B cell (primary cell): ENCODE data around the gene HIGD1A. TPM values are rescaled to one million over a fixed set of nuclear protein-coding genes. Genes with fewer than 3 reads are reported as not detected.

Experiments used
- ATAC-seq: fragments of 200-7000 bp; cut with Tn5 transposase; one replicate; pipeline ENCODE4 v1.10.0; 2021; ENCODE audit warnings: low read depth, mild to moderate bottlenecking, moderate number of reproducible peaks, moderate library complexity
- CTCF ChIA-PET: fragments of 350-600 bp; sonication (Branson Sonifier 250); formaldehyde crosslinking; loops from one replicate; lab custom pipeline; 2021; ENCODE audit warnings: antibody characterized with exemption, inconsistent platforms; lab: Charles Lee
- POLR2A ChIA-PET: fragments of 350-600 bp; sonication (Branson Sonifier 250); formaldehyde crosslinking; loops from one replicate; lab custom pipeline; 2021; ENCODE audit warnings: antibody characterized with exemption; lab: Charles Lee
- DNase-seq: peaks from one replicate; pipeline ENCODE4 v3.0.0; 2013
- H2AFZ ChIP-seq: 2 replicates; pipeline ENCODE4 v1.6.1; 2012; ENCODE audit warnings: mild to moderate bottlenecking, low read depth, low read length; ENCODE audit not compliant: insufficient read depth, poor library complexity, severe bottlenecking
- H3K27ac ChIP-seq, 2 donors: 1 replicate in 1 of 2; 2 replicates in 1 of 2; pipeline ENCODE4 v1.5.1; 2012 to 2013; ENCODE audit warnings: low read length in 2 of 2, mild to moderate bottlenecking in 2 of 2, moderate library complexity in 1 of 2
- H3K27me3 ChIP-seq, 4 experiments: fragments of 200-600 bp in 1 of 4; sonication (generic) in 1 of 4; replicated peaks in 1 of 4; 1 replicate in 2 of 4; 2 replicates in 2 of 4; pipeline versions ENCODE4 v1.6.1 to v1.7.0; 2013 to 2016; ENCODE audit warnings: low read length in 3 of 4, mild to moderate bottlenecking in 2 of 4, mixed read lengths in 1 of 4, moderate library complexity in 1 of 4; ENCODE audit not compliant: insufficient read depth in 4 of 4, control insufficient read depth in 3 of 4; ENCODE audit errors: control extremely low read depth in 1 of 4
- H3K36me3 ChIP-seq, 2 experiments: replicated peaks in 1 of 2; 1 replicate in 1 of 2; 2 replicates in 1 of 2; pipeline versions ENCODE4 v1.6.1 to v1.7.1; 2013; ENCODE audit warnings: low read length in 1 of 2; ENCODE audit not compliant: insufficient read depth in 2 of 2, control insufficient read depth in 1 of 2; ENCODE audit errors: control extremely low read depth in 1 of 2, extremely low read depth in 1 of 2
- H3K4me1 ChIP-seq, 2 donors: fragments of 200-600 bp in 1 of 2; sonication (generic) in 1 of 2; 1 replicate in 1 of 2; 2 replicates in 1 of 2; pipeline versions ENCODE4 v1.5.1 to v1.6.1; 2013 to 2017; ENCODE audit warnings: low read length in 2 of 2; ENCODE audit not compliant: control insufficient read depth in 2 of 2, insufficient read depth in 2 of 2
- H3K4me2 ChIP-seq: replicated peaks from 2 replicates; pipeline ENCODE3; 2012; ENCODE audit warnings: mild to moderate bottlenecking, low read depth, low read length; ENCODE audit not compliant: poor library complexity, severe bottlenecking
- H3K4me3 ChIP-seq, 5 experiments: fragments of 200-600 bp in 1 of 5; sonication (generic) in 1 of 5; 1 replicate in 3 of 5; 2 replicates in 2 of 5; pipeline versions ENCODE4 v1.5.1 to v1.7.0; 2011 to 2016; ENCODE audit warnings: low read length in 4 of 5, mild to moderate bottlenecking in 4 of 5, low read depth in 2 of 5, control low read depth in 1 of 5, moderate library complexity in 1 of 5; ENCODE audit not compliant: insufficient read depth in 1 of 5; ENCODE audit errors: control extremely low read depth in 1 of 5, extremely low read depth in 1 of 5
- H3K79me2 ChIP-seq: fragments of 200-600 bp; sonication (generic); one replicate; pipeline ENCODE4 v1.6.0; 2016; ENCODE audit warnings: low read length; ENCODE audit not compliant: control insufficient read depth, insufficient read depth
- H3K9ac ChIP-seq: fragments of 200-600 bp; sonication (generic); 2 replicates; pipeline ENCODE4 v1.6.1; 2017; ENCODE audit warnings: mild to moderate bottlenecking, low read length, moderate library complexity
- H3K9me3 ChIP-seq, 3 donors: one replicate each; pipeline versions ENCODE4 v1.6.1 to v1.7.1; 2013; ENCODE audit warnings: low read length in 2 of 3; ENCODE audit not compliant: control insufficient read depth in 2 of 3, insufficient read depth in 1 of 3; ENCODE audit errors: control extremely low read depth in 1 of 3
- H4K20me1 ChIP-seq: 2 replicates; pipeline ENCODE4 v1.6.0; 2012; ENCODE audit warnings: mild to moderate bottlenecking, low read length; ENCODE audit not compliant: insufficient read depth, control insufficient read depth, poor library complexity, severe bottlenecking
- H3K27ac Mint-ChIP-seq: one replicate; pipeline ENCODE4 v1.8.0; 2021; ENCODE audit warnings: mixed read lengths
- H3K27me3 Mint-ChIP-seq: one replicate; pipeline ENCODE4 v1.8.0; 2021; ENCODE audit warnings: mixed read lengths
- H3K4me1 Mint-ChIP-seq: one replicate; pipeline ENCODE4 v1.8.0; 2021; ENCODE audit warnings: mixed read lengths
- H3K4me3 Mint-ChIP-seq: one replicate; pipeline ENCODE4 v1.8.0; 2021; ENCODE audit warnings: mixed read lengths
- H3K9me3 Mint-ChIP-seq: one replicate; pipeline ENCODE4 v1.8.0; 2022; ENCODE audit warnings: mixed read lengths; ENCODE audit not compliant: insufficient read depth
- CTCF ChIP-seq: fragments of 200-600 bp; IDR thresholded peaks from one replicate; pipeline ENCODE4 v1.8.0; 2022; ENCODE audit warnings: antibody characterized with exemption, mild to moderate bottlenecking
- EZH2 ChIP-seq: IDR thresholded peaks from 2 replicates; pipeline ENCODE4 v1.6.1; 2012; ENCODE audit warnings: borderline replicate concordance, low read depth, mild to moderate bottlenecking, moderate library complexity, low read length; ENCODE audit not compliant: insufficient read depth, poor library complexity, severe bottlenecking
- WGBS: methylation state at CpG from one replicate; pipeline ENCODE4 v1.1.5; 2013; ENCODE audit warnings: missing lambda C conversion rate; ENCODE audit not compliant: insufficient coverage; 5-methylcytosine and 5-hydroxymethylcytosine counted together
- intact Hi-C: fragments of 100-400 bp; cut with micrococcal nuclease; formaldehyde crosslinking; loops from one replicate; pipeline ENCODE4 v1.10.0; 2022
- polyA plus RNA-seq: library from polyadenylated mRNA; depleted of rRNA; stranded (reverse); fragments of >200 nt; gene quantifications from 2 replicates; pipeline ENCODE4 v1.2.3, GENCODE V29; 2012
- total RNA-seq, 2 donors: library from RNA; stranded (reverse); fragments of 120-200 nt in 1 of 2; gene quantifications; 1 replicate in 1 of 2; 2 replicates in 1 of 2; pipeline versions ENCODE4 v1.2.3 to v1.2.4, GENCODE V29; 2013 to 2022

HIGD1A gene
- total and polyA plus RNA-seq, 2 donors (not counting 1 experiment from before 2014, with no cell fraction given) = 14.2 to 16.5 TPM

DNA sequence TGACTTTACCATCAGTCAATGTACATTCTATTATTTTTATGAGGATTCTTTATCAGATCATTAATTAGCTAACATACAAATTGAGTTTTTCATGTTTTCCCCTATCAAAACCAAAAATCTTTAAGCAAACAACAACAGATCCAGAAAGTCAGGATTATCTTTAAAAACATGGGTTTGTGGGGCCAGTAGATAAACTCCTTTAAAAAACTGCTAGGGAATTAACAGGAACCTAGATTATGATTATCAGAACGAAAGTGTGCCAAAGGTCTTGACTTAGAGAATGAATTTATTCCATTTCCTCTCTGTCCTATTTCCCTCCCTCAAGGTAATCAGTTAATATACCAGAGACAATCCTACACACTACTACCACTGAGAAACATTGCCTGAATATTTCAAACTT, 18.1 kb downstream of the HIGD1A start:
- Histone ChIP-seq H3K4me2 (no peak overlapping the region), H3K4me1 (no peaks in the 10 kb centered on the region), H3K9ac (no peak overlapping the region), H4K20me1 (no peaks in the 10 kb centered on the region), H3K9me3 (no peaks in the 10 kb centered on the region), H2AFZ (no peak overlapping the region), H3K79me2 (peaks cover 7% of the 10 kb centered on the region), H3K4me3 (no peak overlapping the region), H3K27ac (no peak overlapping the region), H3K27me3 (no peaks in the 10 kb centered on the region), H3K36me3 (peaks cover 2 to 15% of the 10 kb centered on the region in 2 experiments)
- no peak overlapping the region for H3K4me3 Mint-ChIP-seq
- H3K4me1 Mint-ChIP-seq = no peaks in the 10 kb centered on the region
- TF ChIP-seq EZH2 (no peak), CTCF (no peak)
- H3K27ac Mint-ChIP-seq = no peak overlapping the region
- POLR2A ChIA-PET = no interaction called here
- CTCF ChIA-PET = interaction anchor here (2.4 kb wide), 1 partner anchor 95 kb away, joined by 5 read pairs; no protein-coding TSS in a partner anchor
- DNase-seq (no peak), ATAC-seq (no peak)
- intact Hi-C loops = no loop called here
- H3K9me3 Mint-ChIP-seq = no peaks in the 10 kb centered on the region
- no peaks in the 10 kb centered on the region for H3K27me3 Mint-ChIP-seq
- no CpG with 5 or more reads among the region's 1 CpG for WGBS

GRCh38 chr3:42780892-42781700, 23.2 kb downstream of the HIGD1A start:
- H3K9ac ChIP-seq = no peak overlapping the region
- H3K4me1 Mint-ChIP-seq = peaks cover 2% of the 10 kb centered on the region
- peak; percentile 84 for DNase-seq

More at GRCh38 chr3:42780892-42781700, 23.2 kb downstream of the HIGD1A start:
- POLR2A ChIA-PET = no interaction called here
- TF ChIP-seq CTCF (peak; percentile 80), EZH2 (no peak)
- Histone ChIP-seq H3K4me2 (no peak overlapping the region), H4K20me1 (no peaks in the 10 kb centered on the region), H3K36me3 (peaks cover 2 to 9% of the 10 kb centered on the region in 2 experiments), H3K4me1 (no peaks in the 10 kb centered on the region), H3K27ac (no peak overlapping the region), H3K79me2 (no peaks in the 10 kb centered on the region), H3K27me3 (no peaks in the 10 kb centered on the region), H3K9me3 (no peaks in the 10 kb centered on the region), H3K4me3 (no peak overlapping the region), H2AFZ (no peak overlapping the region)
- Mint-ChIP-seq H3K4me3 (no peak overlapping the region), H3K9me3 (no peaks in the 10 kb centered on the region), H3K27me3 (no peaks in the 10 kb centered on the region), H3K27ac (no peak overlapping the region)
- WGBS = 64% methylated on average over 6 of the region's 11 CpGs
- intact Hi-C loops = loop anchor here (1.0 to 2.0 kb wide), 4 partner anchors 24 to 100 kb away; partner anchors contain the start of gene HIGD1A
- peak; percentile 84 for ATAC-seq
- CTCF ChIA-PET = interaction anchor here (0.7 to 6.2 kb wide), 10 partner anchors 13 to 1661 kb away, joined by 3 to 72 read pairs (median 4); partner anchors contain the start of gene HIGD1A
